ENCODE measurements around the gene COL7A1. TPM values are rescaled to one million over a fixed set of nuclear protein-coding genes. Genes with fewer than 3 reads are reported as not detected.

Gene COL7A1
- total RNA-seq, 1 experiment from 2014 or later = 8.1 TPM

GRCh38 chr3:48553361-48553760 is 41.8 kb downstream of the COL7A1 start:
- no peaks in the 10 kb centered on the region for H3K27me3 Mint-ChIP-seq (ENCODE audit: low read depth)
- ATAC-seq (no peak), DNase-seq (ENCODE audit: low spot score) (no peak)
- H3K4me1 Mint-ChIP-seq = peaks cover 42% of the 10 kb centered on the region
- no peak overlapping the region for H3K27ac Mint-ChIP-seq
- TF ChIP-seq NR3C1 (CRISPR knock-in tag; conservative IDR thresholded peaks at IDR 0.05; ENCODE audit: low read depth) (no peak), KAT7 (CRISPR knock-in tag; IDR thresholded peaks at IDR 0.05; ENCODE audit: borderline replicate concordance) (no peak), ZBTB43 (CRISPR knock-in tag; IDR thresholded peaks at IDR 0.05) (no peak), TCF7 (CRISPR knock-in tag; IDR thresholded peaks at IDR 0.05; ENCODE audit: low read depth) (no peak), IRF1 (CRISPR knock-in tag; IDR thresholded peaks at IDR 0.05) (no peak), PREB (CRISPR knock-in tag; IDR thresholded peaks at IDR 0.05; ENCODE audit: borderline replicate concordance) (no peak), FOXK1 (CRISPR knock-in tag; IDR thresholded peaks at IDR 0.05) (no peak), ZSCAN18 (CRISPR knock-in tag; IDR thresholded peaks at IDR 0.05) (no peak), HMGXB4 (CRISPR knock-in tag; IDR thresholded peaks at IDR 0.05) (no peak), NFYB (CRISPR knock-in tag; conservative IDR thresholded peaks at IDR 0.05; ENCODE audit: low read depth) (no peak), ZNF219 (CRISPR knock-in tag; IDR thresholded peaks at IDR 0.05; ENCODE audit: borderline replicate concordance) (no peak)
- CTCF ChIA-PET = interaction anchor here (1.3 to 7.2 kb wide), 4 partner anchors 56 to 118 kb away, joined by 3 to 84 read pairs (median 12); partner anchors contain the start of genes SLC26A6 and UQCRC1
- H3K36me3 Mint-ChIP-seq = peaks cover 38% of the 10 kb centered on the region
- no peaks in the 10 kb centered on the region for H3K9me3 Mint-ChIP-seq
- H3K4me3 Mint-ChIP-seq = no peak overlapping the region
- POLR2A ChIA-PET = interaction anchor here (0.7 kb wide), 1 partner anchor 79 kb away, joined by 3 read pairs; no protein-coding TSS in a partner anchor

GRCh38 chr3:48552111-48552951 is 42.8 kb downstream of the COL7A1 start:
- peaks cover 45% of the 10 kb centered on the region for H3K36me3 Mint-ChIP-seq
- peak overlapping the region; percentile 65; the same call in 1 of the 2 replicates for H3K27ac Mint-ChIP-seq
- no peak for ATAC-seq
- CTCF ChIA-PET = interaction anchor here (0.9 to 7.2 kb wide), 6 partner anchors 57 to 120 kb away, joined by 3 to 84 read pairs (median 6); partner anchors contain the start of genes ATRIP and UQCRC1
- POLR2A ChIA-PET = no interaction called here
- DNase-seq (ENCODE audit: low spot score) = no peak
- H3K9me3 Mint-ChIP-seq = no peaks in the 10 kb centered on the region
- peaks cover 37% of the 10 kb centered on the region for H3K4me1 Mint-ChIP-seq
- H3K27me3 Mint-ChIP-seq (ENCODE audit: low read depth) = no peaks in the 10 kb centered on the region
- no peak overlapping the region for H3K4me3 Mint-ChIP-seq
- TF ChIP-seq ZNF425 (CRISPR knock-in tag; conservative IDR thresholded peaks at IDR 0.05) (no peak), OVOL2 (CRISPR knock-in tag; IDR thresholded peaks at IDR 0.05; ENCODE audit: borderline replicate concordance) (no peak), CREM (CRISPR knock-in tag; IDR thresholded peaks at IDR 0.05) (no peak), ZSCAN18 (CRISPR knock-in tag; IDR thresholded peaks at IDR 0.05) (no peak), TEAD4 (CRISPR knock-in tag; IDR thresholded peaks at IDR 0.05) (no peak), ETV6 (CRISPR knock-in tag; IDR thresholded peaks at IDR 0.05) (no peak), FOXP4 (CRISPR knock-in tag; IDR thresholded peaks at IDR 0.05) (no peak), ZBTB21 (CRISPR knock-in tag; IDR thresholded peaks at IDR 0.05; ENCODE audit: borderline replicate concordance) (no peak), E2F4 (CRISPR knock-in tag; IDR thresholded peaks at IDR 0.05; ENCODE audit: borderline replicate concordance, low read depth) (no peak)
